SIG-M5 treated with dmso at 0.1 percent for 504 hours (cell line): Measurements from ENCODE around the gene DNAH5.
"Not testable (repeated sequence)": the region's sequence is repeated elsewhere in the genome, so short reads cannot be mapped to it uniquely, and the experiment has no call there.

ENCODE experiments used
- DNase-seq: peaks from one replicate; lab custom pipeline; 2025; ENCODE audit not compliant: unreplicated experiment; lab: John Stamatoyannopoulos, UW

The DNAH5 gene

GRCh38 chr5:13944560-13945199 is at the start of gene DNAH5:
DNAH5 (minus strand) TSS chr5:13944688; CDS start chr5:13944438, 250 bp downstream.
- no peak for DNase-seq

- no peak for DNase-seq
These were observed 49.4 kb upstream of the DNAH5 start for GRCh38 chr5:13993926-13994325.

- no peak for DNase-seq
These were observed 48.3 kb upstream of the DNAH5 start for GRCh38 chr5:13992795-13993194.

GRCh38 chr5:13991365-13991764 is 46.9 kb upstream of the DNAH5 start:
- no peak for DNase-seq

GRCh38 chr5:13990896-13991295 is 46.4 kb upstream of the DNAH5 start:
- no peak for DNase-seq

GRCh38 chr5:13989832-13990231 is 45.3 kb upstream of the DNAH5 start:
- no peak for DNase-seq

GRCh38 chr5:13987843-13988464 is 43.5 kb upstream of the DNAH5 start:
- DNase-seq = peak; percentile 32

GRCh38 chr5:13985731-13986418 is 41.4 kb upstream of the DNAH5 start:
- DNase-seq = peak; percentile 19

- not testable (repeated sequence) for DNase-seq
These were observed 40.4 kb upstream of the DNAH5 start for GRCh38 chr5:13984888-13985287.

- DNase-seq = no peak
These were observed 32.7 kb upstream of the DNAH5 start for GRCh38 chr5:13976867-13977830.

GRCh38 chr5:13976223-13976622 is 31.7 kb upstream of the DNAH5 start:
- no peak for DNase-seq

- DNase-seq = no peak
These were observed 30.8 kb upstream of the DNAH5 start for GRCh38 chr5:13975246-13975645.

GRCh38 chr5:13973724-13974123 is 29.2 kb upstream of the DNAH5 start:
- DNase-seq = no peak

- DNase-seq = no peak
These were observed 27.5 kb upstream of the DNAH5 start for GRCh38 chr5:13972029-13972428.

- peak; percentile 38 for DNase-seq
These were observed 12.7 kb upstream of the DNAH5 start for GRCh38 chr5:13957032-13957645.

- no peak for DNase-seq
These were observed 12.0 kb upstream of the DNAH5 start for GRCh38 chr5:13956471-13956870.

- no peak for DNase-seq
These were observed 11.4 kb upstream of the DNAH5 start for GRCh38 chr5:13955896-13956295.

GRCh38 chr5:13946111-13946510 is 1.6 kb upstream of the DNAH5 start:
- DNase-seq = no peak

GRCh38 chr5:13945271-13945670 is 783 bp upstream of the DNAH5 start:
- no peak for DNase-seq

- DNase-seq = no peak
These were observed 812 bp downstream of the DNAH5 start for GRCh38 chr5:13943676-13944075.

GRCh38 chr5:13941468-13941867 is 3.0 kb downstream of the DNAH5 start:
- no peak for DNase-seq
